NT2/D1 (cell line): ENCODE data around the gene MATCAP1.

ENCODE experiments used
- SUZ12 ChIP-seq: IDR thresholded peaks from 2 replicates; pipeline ENCODE4 v1.6.1; 2011; ENCODE audit not compliant: insufficient read length, insufficient read depth; ENCODE audit errors: extremely low read depth
- YY1 ChIP-seq: IDR thresholded peaks from 2 replicates; pipeline ENCODE4 v1.6.1; 2011; ENCODE audit not compliant: insufficient read length, insufficient read depth
- ZNF274 ChIP-seq: IDR thresholded peaks from 2 replicates; pipeline ENCODE4 v1.6.1; 2011; ENCODE audit warnings: mild to moderate bottlenecking, low read depth, low read length

DNA sequence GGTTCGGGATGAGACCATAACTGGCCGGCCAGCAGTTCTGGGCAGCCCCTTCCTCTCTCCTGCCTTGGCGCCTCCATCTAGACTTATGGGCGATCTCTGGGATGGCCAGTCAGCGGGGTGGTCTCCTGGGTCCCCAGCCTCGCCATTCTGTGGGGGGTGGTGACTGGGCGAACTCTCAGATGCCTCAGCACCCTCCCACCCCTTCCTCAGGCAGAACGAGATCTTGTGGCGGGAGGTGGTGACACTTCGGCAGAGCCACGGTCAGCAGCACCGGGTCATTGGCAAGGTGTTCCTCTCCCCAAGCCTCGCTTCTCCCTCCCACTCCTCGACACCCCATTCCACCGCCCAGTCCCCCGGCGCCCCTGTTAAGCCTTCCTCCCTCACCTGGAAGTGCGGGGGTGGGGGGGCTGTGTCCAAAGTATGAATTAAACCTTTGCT is 17.6 kb downstream of the MATCAP1 start:
- no peak for TF ChIP-seq YY1
- TF ChIP-seq ZNF274 = no peak
- TF ChIP-seq SUZ12 = no peak
